IPS-NIHi11 (cell line): ENCODE results near the gene CEPT1.

ENCODE experiments used
- DNase-seq: peaks from one replicate; pipeline ENCODE4 v3.0.0; 2012; ENCODE audit warnings: mixed read lengths, low spot score

Gene CEPT1

GRCh38 chr1:111145963-111146768 is 6.1 kb downstream of the CEPT1 start:
- DNase-seq, result no peak

GRCh38 chr1:111147948-111148347 is 7.9 kb downstream of the CEPT1 start:
- DNase-seq, result no peak

- DNase-seq, result no peak
Observed at GRCh38 chr1:111148376-111148881, 8.4 kb downstream of the CEPT1 start.

- DNase-seq, result no peak
Observed at GRCh38 chr1:111151838-111152237, 11.8 kb downstream of the CEPT1 start.

GRCh38 chr1:111154021-111154999 is 14.3 kb downstream of the CEPT1 start:
- no peak for DNase-seq

GRCh38 chr1:111157431-111157830 is 17.4 kb downstream of the CEPT1 start:
- DNase-seq, result no peak

GRCh38 chr1:111161843-111162487 is 21.9 kb downstream of the CEPT1 start:
- no peak for DNase-seq

GRCh38 chr1:111162488-111162880 is 22.5 kb downstream of the CEPT1 start:
- no peak for DNase-seq

GRCh38 chr1:111163363-111163762 is 23.3 kb downstream of the CEPT1 start:
- DNase-seq, result no peak

- no peak for DNase-seq
Observed at GRCh38 chr1:111164151-111164550, 24.1 kb downstream of the CEPT1 start.

- DNase-seq, result no peak
Observed at GRCh38 chr1:111172463-111172862, 32.4 kb downstream of the CEPT1 start.

- DNase-seq, result no peak
Observed at GRCh38 chr1:111174070-111174469, 34.0 kb downstream of the CEPT1 start.

GRCh38 chr1:111175349-111175748 is 35.3 kb downstream of the CEPT1 start:
- DNase-seq, result no peak

GRCh38 chr1:111176678-111177077 is 36.7 kb downstream of the CEPT1 start:
- DNase-seq, result no peak

GRCh38 chr1:111179968-111180533 is 40.0 kb downstream of the CEPT1 start:
- DNase-seq, result no peak

- no peak for DNase-seq
Observed at GRCh38 chr1:111182052-111182451, 42.0 kb downstream of the CEPT1 start.

- DNase-seq, result no peak
Observed at GRCh38 chr1:111183308-111184069, 43.5 kb downstream of the CEPT1 start.

- no peak for DNase-seq
Observed at GRCh38 chr1:111184663-111185062, 44.6 kb downstream of the CEPT1 start.

GRCh38 chr1:111190931-111191451 is 51.0 kb downstream of the CEPT1 start:
- DNase-seq, result no peak

GRCh38 chr1:111191496-111191895 is 51.5 kb downstream of the CEPT1 start:
- DNase-seq, result no peak

- DNase-seq, result no peak
Observed at GRCh38 chr1:111192074-111192473, 52.1 kb downstream of the CEPT1 start.
